GM23338 (cell line): ENCODE data around the gene NAALADL2. TPM values are rescaled to one million over a fixed set of nuclear protein-coding genes. Genes with fewer than 3 reads are reported as not detected.

ENCODE experiments used
- ATAC-seq: fragments of 200-7000 bp; cut with Tn5 transposase; 3 replicates; pipeline ENCODE4 v1.9.1; 2020
- DNase-seq: peaks from one replicate; pipeline ENCODE4 v3.0.0-alpha.2; 2015; ENCODE audit warnings: low spot score
- H2AFZ ChIP-seq: fragments of 200-600 bp; sonication (generic); 2 replicates; pipeline ENCODE4 v1.8.0; 2016; ENCODE audit warnings: antibody characterized with exemption, mild to moderate bottlenecking, moderate library complexity
- H3F3A ChIP-seq: fragments of 200-600 bp; sonication (generic); replicated peaks from 2 replicates; pipeline ENCODE4 v1.8.0; 2017; ENCODE audit warnings: antibody characterized with exemption, mixed run types, low read depth
- H3K27ac ChIP-seq: fragments of 200-600 bp; sonication (generic); 2 replicates; pipeline ENCODE4 v1.6.1; 2016; ENCODE audit warnings: low read depth
- H3K27me3 ChIP-seq: fragments of 200-600 bp; sonication (generic); 2 replicates; pipeline ENCODE4 v1.8.0; 2016; ENCODE audit warnings: mild to moderate bottlenecking, mixed run types, moderate library complexity; ENCODE audit not compliant: insufficient read depth
- H3K36me3 ChIP-seq: fragments of 200-600 bp; sonication (generic); 2 replicates; pipeline ENCODE4 v1.8.0; 2016; ENCODE audit warnings: mild to moderate bottlenecking; ENCODE audit not compliant: insufficient read depth
- H3K4me1 ChIP-seq: fragments of 200-600 bp; sonication (generic); 2 replicates; pipeline ENCODE4 v1.8.0; 2016; ENCODE audit warnings: mild to moderate bottlenecking, moderate library complexity; ENCODE audit not compliant: insufficient read depth
- H3K4me2 ChIP-seq: fragments of 200-600 bp; sonication (generic); 2 replicates; pipeline ENCODE4 v1.7.1; 2017; ENCODE audit warnings: mixed run types
- H3K4me3 ChIP-seq: fragments of 200-600 bp; sonication (generic); 2 replicates; pipeline ENCODE4 v1.6.1; 2016; ENCODE audit warnings: mixed run types
- H3K79me2 ChIP-seq: fragments of 200-600 bp; sonication (generic); replicated peaks from 2 replicates; pipeline ENCODE4 v1.8.0; 2017; ENCODE audit warnings: mild to moderate bottlenecking; ENCODE audit not compliant: insufficient read depth
- H3K9me2 ChIP-seq: fragments of 200-600 bp; sonication (generic); 2 replicates; pipeline ENCODE4 v1.8.0; 2017; ENCODE audit not compliant: insufficient read depth
- H4K20me1 ChIP-seq: fragments of 200-600 bp; sonication (generic); replicated peaks from 2 replicates; pipeline ENCODE4 v1.8.0; 2017; ENCODE audit warnings: mild to moderate bottlenecking; ENCODE audit not compliant: insufficient read depth
- H3K27ac Mint-ChIP-seq: 2 replicates; pipeline ENCODE4 v1.8.0; 2020; ENCODE audit warnings: inconsistent platforms, mild to moderate bottlenecking, moderate library complexity, mixed read lengths
- H3K27me3 Mint-ChIP-seq: 3 replicates; pipeline ENCODE4 v1.8.0; 2022; ENCODE audit warnings: low read depth, mild to moderate bottlenecking, moderate library complexity, mixed read lengths, inconsistent platforms; ENCODE audit not compliant: insufficient read depth, poor library complexity
- H3K36me3 Mint-ChIP-seq: 3 replicates; pipeline ENCODE4 v1.8.0; 2021; ENCODE audit warnings: low read depth, mild to moderate bottlenecking, inconsistent platforms, moderate library complexity, mixed read lengths
- H3K4me1 Mint-ChIP-seq: 3 replicates; pipeline ENCODE4 v1.8.0; 2020; ENCODE audit warnings: mild to moderate bottlenecking, inconsistent platforms, mixed read lengths
- H3K4me3 Mint-ChIP-seq: 3 replicates; pipeline ENCODE4 v1.8.0; 2021; ENCODE audit warnings: moderate library complexity, mild to moderate bottlenecking, inconsistent platforms, mixed read lengths
- H3K9me3 Mint-ChIP-seq: 3 replicates; pipeline ENCODE4 v1.8.0; 2020; ENCODE audit warnings: moderate library complexity, mild to moderate bottlenecking, inconsistent platforms, mixed read lengths
- CREB1 ChIP-seq: fragments of 250-450 bp; sonication (Bioruptor Pico); IDR thresholded peaks from 2 replicates; pipeline ENCODE4 v1.5.0; 2020; ENCODE audit warnings: low read depth, mild to moderate bottlenecking, moderate library complexity
- ETS1 ChIP-seq: IDR thresholded peaks from 2 replicates; pipeline ENCODE4 v1.6.1; 2016; ENCODE audit warnings: antibody characterized with exemption
- EZH2 ChIP-seq: fragments of 200-600 bp; sonication (generic); IDR thresholded peaks from one replicate; pipeline ENCODE4 v1.8.0; 2017; ENCODE audit warnings: antibody characterized with exemption, mild to moderate bottlenecking, low read depth; ENCODE audit not compliant: unreplicated experiment
- EZH2phosphoT487 ChIP-seq: fragments of 200-600 bp; sonication (generic); IDR thresholded peaks from one replicate; pipeline ENCODE4 v1.8.1; 2018; ENCODE audit warnings: antibody characterized with exemption; ENCODE audit not compliant: unreplicated experiment
- JUNB ChIP-seq: IDR thresholded peaks from one replicate; pipeline ENCODE4 v1.6.1; 2016; ENCODE audit warnings: antibody characterized with exemption; ENCODE audit not compliant: unreplicated experiment
- POLR2AphosphoS5 ChIP-seq: IDR thresholded peaks from 2 replicates; pipeline ENCODE4 v1.6.1; 2016; ENCODE audit warnings: antibody characterized with exemption, low read depth
- REST ChIP-seq: IDR thresholded peaks from one replicate; pipeline ENCODE4 v1.6.1; 2018; ENCODE audit warnings: antibody characterized with exemption; ENCODE audit not compliant: unreplicated experiment
- STAT1 ChIP-seq: IDR thresholded peaks from one replicate; pipeline ENCODE4 v1.6.1; 2016; ENCODE audit warnings: antibody characterized with exemption; ENCODE audit not compliant: unreplicated experiment
- ZNF114 ChIP-seq: fragments of 250-450 bp; sonication (Bioruptor Pico); IDR thresholded peaks from 2 replicates; pipeline ENCODE4 v1.5.0; 2020; ENCODE audit warnings: mild to moderate bottlenecking, moderate library complexity
- ZNF331 ChIP-seq: fragments of 250-450 bp; sonication (Bioruptor Pico); IDR thresholded peaks from 2 replicates; pipeline ENCODE4 v1.5.0; 2020; ENCODE audit warnings: low read depth, mild to moderate bottlenecking, moderate library complexity
- ZNF462 ChIP-seq: fragments of 250-450 bp; sonication (Bioruptor Pico); IDR thresholded peaks from 2 replicates; pipeline ENCODE4 v1.5.0; 2020; ENCODE audit warnings: mild to moderate bottlenecking, moderate library complexity
- polyA plus RNA-seq: library from polyadenylated mRNA; unstranded; fragments of >200 nt; fragmentation: Nextera tagmentation; extraction: Ambion mirVana; gene quantifications from 2 replicates; pipeline ENCODE4 v1.2.1, GENCODE V29; 2016
- total RNA-seq: library from RNA; depleted of rRNA; stranded (reverse); fragments of >200 nt; shearing (Covaris generic); gene quantifications from 2 replicates; pipeline ENCODE4 v1.2.3, GENCODE V29; 2014

The NAALADL2 gene
- total and polyA plus RNA-seq, 2 experiments from 2014 or later: 1.6 to 2.6 TPM

- H3K4me3 ChIP-seq: no peak overlapping the region
- H3K79me2 ChIP-seq: no peaks in the 10 kb centered on the region
- ATAC-seq (no peak), DNase-seq (no peak)
- no peaks in the 10 kb centered on the region for H3K36me3 ChIP-seq
- no peak overlapping the region for H2AFZ ChIP-seq
- Mint-ChIP-seq H3K36me3 (no peaks in the 10 kb centered on the region), H3K27ac (no peak overlapping the region), H3K4me3 (no peak overlapping the region), H3K4me1 (no peaks in the 10 kb centered on the region), H3K27me3 (no peaks in the 10 kb centered on the region), H3K9me3 (no peaks in the 10 kb centered on the region)
- H3K27ac ChIP-seq: no peak overlapping the region
- no peaks in the 10 kb centered on the region for H3K27me3 ChIP-seq
- TF ChIP-seq ZNF462 (CRISPR knock-in tag) (no peak), ZNF331 (CRISPR knock-in tag) (no peak), CREB1 (no peak), ZNF114 (no peak), ETS1 (no peak), JUNB (no peak), STAT1 (no peak), EZH2phosphoT487 (no peak), POLR2AphosphoS5 (no peak), EZH2 (no peak), REST (no peak)
- no peak overlapping the region for H3K4me2 ChIP-seq
- H3K4me1 ChIP-seq: no peaks in the 10 kb centered on the region
- no peaks in the 10 kb centered on the region for H3F3A ChIP-seq
- no peaks in the 10 kb centered on the region; the same call in 1 of the 2 replicates for H3K9me2 ChIP-seq
- H4K20me1 ChIP-seq: no peaks in the 10 kb centered on the region
Measured at GRCh38 chr3:175852560-175852959, 993.4 kb downstream of the NAALADL2 start.
